GM19397 (cell line): Measurements from ENCODE around the gene SLC27A4.

Experiments
- ATAC-seq: cut with Tn5 transposase; IDR thresholded peaks from one replicate; pipeline ENCODE4 v1.9.1; 2021; ENCODE audit warnings: mild to moderate bottlenecking, moderate library complexity; ENCODE audit not compliant: unreplicated experiment

The SLC27A4 gene

GRCh38 chr9:128339761-128340690 is at the start of gene SLC27A4:
Gene SLC27A4, plus strand, starts transcription at chr9:128340527. Its CDS starts 2,606 bp downstream, at chr9:128343133.
- ATAC-seq, result peak; percentile 89

DNA sequence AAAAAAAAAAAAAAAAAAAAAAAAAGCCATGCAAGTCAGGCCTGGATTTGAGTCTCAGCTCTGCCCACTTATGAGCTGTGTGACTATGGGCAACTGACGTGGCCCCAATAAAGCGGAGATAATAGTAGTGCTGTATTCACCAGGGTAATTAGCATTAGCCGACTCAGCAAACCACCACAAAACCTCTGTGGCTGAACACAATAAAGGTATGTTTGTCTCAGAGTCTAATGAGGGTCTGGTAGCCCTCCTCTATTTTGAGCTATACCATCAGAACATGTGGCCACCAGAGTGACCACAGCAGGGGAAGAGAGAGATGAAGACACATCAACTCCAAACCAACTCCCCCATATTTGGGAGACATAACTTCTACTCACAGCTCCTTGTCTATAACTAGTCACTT is 48.3 kb upstream of the SLC27A4 start:
- no peak for ATAC-seq

- ATAC-seq, result no peak
Measured at GRCh38 chr9:128293091-128293490, 47.2 kb upstream of the SLC27A4 start.

- no peak for ATAC-seq
Measured at GRCh38 chr9:128294142-128294541, 46.2 kb upstream of the SLC27A4 start.

DNA sequence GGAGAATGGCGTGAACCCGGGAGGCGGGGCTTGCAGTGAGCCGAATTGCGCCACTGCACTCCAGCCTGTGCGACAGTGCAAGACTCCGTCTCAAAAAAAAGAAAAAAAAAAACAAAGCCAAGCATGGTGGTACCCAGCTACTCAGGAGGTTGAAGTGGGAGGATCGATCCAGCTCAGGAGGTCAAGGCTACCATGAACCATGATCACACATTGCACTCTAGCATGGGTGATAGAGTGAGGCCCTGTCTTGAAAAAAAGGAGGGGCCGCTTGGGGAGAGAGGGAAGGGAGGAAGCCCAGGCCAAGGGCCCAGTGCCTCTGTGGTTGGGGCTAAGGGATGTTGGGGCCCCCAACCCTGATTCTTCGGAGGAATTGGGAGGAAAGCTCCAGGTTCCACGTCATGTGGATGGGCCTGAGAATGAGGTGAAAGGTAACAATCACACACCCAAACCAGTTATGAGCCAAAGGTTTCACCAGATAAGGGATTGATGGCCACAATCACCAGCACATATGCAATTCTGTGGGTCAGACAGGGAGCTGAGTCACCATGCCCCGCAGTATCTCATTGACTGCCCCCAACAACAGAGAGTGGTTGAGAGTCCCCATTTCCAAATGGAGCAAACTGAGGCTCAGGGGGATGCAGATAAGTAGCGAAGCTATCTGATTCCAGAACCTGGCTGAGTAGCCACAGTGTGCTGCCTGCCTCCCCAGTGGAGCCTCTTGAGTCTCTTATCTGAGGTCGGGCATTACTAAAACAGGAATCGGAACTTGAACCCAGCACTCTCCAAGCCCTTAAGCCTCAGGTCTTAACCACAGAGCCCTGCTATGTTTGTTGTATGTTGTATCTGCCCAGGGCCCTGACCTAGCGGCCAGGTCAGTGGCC is 43.7 kb upstream of the SLC27A4 start:
- no peak for ATAC-seq

- no peak for ATAC-seq
Measured at GRCh38 chr9:128297221-128297773, 43.0 kb upstream of the SLC27A4 start.

DNA sequence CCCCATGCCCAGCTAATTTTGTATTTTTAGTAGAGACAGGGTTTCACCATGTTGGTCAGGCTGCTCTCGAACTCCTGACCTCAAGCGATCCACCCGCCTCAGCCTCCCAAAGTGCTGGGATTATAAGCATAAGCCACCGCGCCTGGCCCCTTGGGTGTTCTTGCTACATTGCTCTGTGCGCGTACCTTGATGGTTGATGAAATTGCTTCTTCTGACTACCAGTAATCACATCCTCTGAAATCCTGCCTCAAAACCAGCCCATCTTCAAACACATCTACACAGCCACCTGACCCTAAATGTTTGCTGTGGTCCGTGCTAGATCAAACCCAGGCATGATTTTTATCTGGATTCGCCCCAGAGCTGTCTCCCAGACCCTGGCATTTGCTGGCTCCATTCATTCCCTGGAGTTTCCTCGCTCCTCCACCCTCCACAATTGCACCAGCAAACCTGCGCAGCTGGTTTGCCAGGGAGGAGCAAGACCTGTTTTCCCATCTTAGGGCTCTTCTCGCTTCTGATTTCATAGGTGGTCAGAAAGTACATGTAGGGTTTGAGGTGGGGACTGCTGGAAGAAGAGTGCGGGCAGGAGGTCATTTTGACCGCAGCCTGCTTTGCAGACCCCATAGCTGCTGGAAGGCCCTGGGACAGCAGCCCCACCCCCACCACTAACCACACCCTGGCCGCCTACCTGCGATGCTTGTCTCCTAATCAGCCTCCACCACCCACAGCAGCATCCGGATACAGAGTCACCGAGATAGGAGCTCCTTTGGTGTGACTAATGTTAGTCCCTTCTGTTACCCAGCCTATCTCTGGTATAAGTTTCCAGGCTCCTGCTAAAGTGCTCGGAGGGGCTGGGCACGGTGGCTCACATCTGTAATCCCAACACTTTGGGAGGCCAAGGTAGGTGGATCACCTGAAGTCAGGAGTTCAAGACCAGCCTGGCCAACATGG is 41.5 kb upstream of the SLC27A4 start:
- no peak for ATAC-seq

GRCh38 chr9:128304136-128304970 is 36.0 kb upstream of the SLC27A4 start:
- no peak for ATAC-seq

DNA sequence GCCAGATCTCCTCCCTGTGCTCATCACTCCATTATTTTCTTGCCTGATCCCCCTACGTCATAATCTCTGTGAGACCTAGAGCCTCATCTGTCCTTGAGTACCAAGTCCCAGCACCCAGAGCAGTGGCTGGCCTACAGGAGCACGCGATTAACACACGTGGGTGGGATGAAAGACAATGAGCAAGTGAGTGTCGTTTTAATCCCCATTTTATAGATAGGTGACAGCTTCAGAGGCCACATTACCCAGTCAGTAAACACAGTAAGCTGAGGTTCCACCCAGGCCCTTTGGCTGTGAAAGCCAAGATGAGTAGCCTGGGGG is 35.4 kb upstream of the SLC27A4 start:
- no peak for ATAC-seq

DNA sequence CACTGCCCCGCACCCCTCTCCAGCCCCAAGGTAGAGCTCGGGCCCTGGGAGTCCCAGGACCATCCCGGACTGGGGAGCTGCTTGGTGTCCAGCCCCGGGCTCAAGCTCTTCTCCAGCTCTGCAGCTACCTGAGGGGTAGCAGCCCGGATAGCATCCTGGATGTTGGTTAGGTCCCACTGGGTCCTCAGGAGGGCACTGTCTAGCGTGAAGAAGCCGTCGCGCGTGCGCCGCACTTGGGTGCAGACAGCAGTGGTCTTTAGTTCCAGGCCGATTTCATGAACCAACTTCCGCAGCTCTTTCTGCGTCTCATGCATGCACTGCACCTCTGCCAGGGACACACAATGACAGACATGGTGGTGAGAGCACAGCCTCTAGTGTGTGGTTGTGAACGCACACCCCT is 30.8 kb upstream of the SLC27A4 start:
- no peak for ATAC-seq

DNA sequence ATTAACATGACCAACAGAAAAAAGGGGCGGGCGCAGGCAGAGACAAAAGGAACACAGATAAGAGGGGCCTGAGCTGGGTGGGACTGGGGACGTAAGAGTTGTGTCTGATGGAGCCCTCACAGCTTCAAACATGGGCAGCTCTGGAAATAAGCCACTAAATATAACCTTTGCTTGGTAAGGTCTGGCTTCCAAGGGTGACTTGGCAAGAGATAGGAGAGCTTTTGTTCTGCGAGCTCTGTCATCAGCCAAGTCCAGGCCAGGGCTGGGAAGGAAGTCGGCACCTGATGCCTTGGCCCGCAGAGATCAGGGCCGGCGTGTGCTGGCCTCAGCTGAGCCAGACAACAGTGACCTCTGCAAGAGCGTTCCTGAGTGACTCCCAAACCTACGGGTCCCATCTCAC is 29.9 kb upstream of the SLC27A4 start:
- ATAC-seq, result no peak

- no peak for ATAC-seq
Measured at GRCh38 chr9:128314697-128315096, 25.6 kb upstream of the SLC27A4 start.

DNA sequence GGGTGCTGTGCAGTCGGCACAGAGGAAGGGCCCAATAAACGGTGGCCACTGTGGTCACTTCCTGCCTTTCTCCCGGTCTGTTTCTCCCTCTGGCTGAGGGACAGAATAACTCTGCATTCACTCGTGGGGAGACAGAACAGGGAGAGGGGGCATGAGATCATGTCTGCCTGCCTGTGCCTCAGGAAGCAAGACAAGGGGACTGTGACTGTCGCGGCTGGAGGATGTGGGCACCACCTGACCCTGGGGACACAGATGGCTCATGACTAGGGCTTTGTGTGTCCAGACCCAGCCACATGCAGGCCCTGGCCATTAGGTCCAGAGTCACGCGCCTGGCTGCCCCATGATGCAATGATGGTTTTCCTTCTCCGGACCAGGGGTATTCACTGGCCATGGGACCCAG is 23.9 kb upstream of the SLC27A4 start:
- ATAC-seq, result no peak

GRCh38 chr9:128317629-128318028 is 22.7 kb upstream of the SLC27A4 start:
- ATAC-seq, result no peak

DNA sequence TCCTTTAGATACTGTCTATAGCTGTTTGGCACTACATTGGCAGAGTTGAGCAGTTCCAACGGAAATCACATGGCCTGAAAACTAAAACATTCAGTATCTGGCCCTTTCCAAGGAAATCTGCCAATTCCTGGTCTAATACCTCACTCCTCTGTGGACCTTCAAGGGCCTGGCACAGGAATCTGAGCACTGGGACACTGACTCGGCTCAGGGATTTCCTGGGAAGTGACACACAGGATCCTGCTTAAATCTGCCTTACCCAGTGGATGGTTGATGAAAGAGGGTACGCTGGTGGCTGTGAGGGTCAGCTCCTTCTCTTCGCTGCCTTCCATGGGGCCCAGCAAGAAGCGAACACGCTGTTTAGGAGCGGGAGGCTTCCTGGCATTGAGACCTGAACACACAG is 19.0 kb upstream of the SLC27A4 start:
- no peak for ATAC-seq

DNA sequence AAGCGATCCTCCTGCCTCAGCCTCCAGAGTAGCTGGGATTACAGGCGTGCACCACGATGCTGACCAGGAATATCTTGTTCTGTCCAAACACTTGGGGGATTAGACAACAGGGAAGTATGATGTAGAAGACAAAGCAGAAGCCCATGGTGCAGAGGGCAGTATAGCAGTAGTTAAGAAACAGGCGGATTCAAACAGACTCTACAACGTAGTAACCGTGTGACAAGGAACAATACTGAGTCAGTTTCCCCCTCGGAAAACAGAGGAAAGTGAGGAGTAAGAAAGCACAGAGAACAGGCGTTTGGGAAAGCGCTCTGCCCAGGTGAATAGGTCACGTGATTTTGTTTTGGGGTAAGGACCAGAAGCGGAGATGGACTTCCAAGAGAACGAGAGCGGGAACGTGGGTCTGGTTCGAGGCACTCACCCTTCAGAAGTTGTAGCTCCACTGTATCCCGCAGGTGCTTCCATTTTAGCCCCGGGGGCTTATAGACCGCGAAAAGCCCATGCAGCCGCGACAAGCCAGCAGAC is 18.4 kb upstream of the SLC27A4 start:
- ATAC-seq, result peak; percentile 7

GRCh38 chr9:128322404-128323211 is 17.7 kb upstream of the SLC27A4 start, which contains the start of the genes COQ4 and TRUB2:
Gene COQ4, plus strand, starts transcription at chr9:128322839. Its CDS starts 20 bp downstream, at chr9:128322859.
Gene TRUB2, minus strand, starts transcription at chr9:128322447. Its CDS starts 39 bp downstream, at chr9:128322408.
- ATAC-seq, result peak; percentile 80

- no peak for ATAC-seq
Measured at GRCh38 chr9:128323212-128323730, 17.1 kb upstream of the SLC27A4 start.
